ENCODE data around the gene SLC35G2.

GRCh38 chr3:136804813-136805212 lies 14.1 kb upstream of the SLC35G2 start:
- TF ChIP-seq CTCF (IDR thresholded peaks at IDR 0.05) (no peak), POLR2A (IDR thresholded peaks at IDR 0.05) (no peak)
